GM19463 (cell line): ENCODE measurements around the gene GJE1.

Experiments
- ATAC-seq: cut with Tn5 transposase; IDR thresholded peaks from one replicate; pipeline ENCODE4 v1.9.1; 2021; ENCODE audit warnings: mild to moderate bottlenecking, moderate library complexity; ENCODE audit not compliant: unreplicated experiment

Gene GJE1

DNA sequence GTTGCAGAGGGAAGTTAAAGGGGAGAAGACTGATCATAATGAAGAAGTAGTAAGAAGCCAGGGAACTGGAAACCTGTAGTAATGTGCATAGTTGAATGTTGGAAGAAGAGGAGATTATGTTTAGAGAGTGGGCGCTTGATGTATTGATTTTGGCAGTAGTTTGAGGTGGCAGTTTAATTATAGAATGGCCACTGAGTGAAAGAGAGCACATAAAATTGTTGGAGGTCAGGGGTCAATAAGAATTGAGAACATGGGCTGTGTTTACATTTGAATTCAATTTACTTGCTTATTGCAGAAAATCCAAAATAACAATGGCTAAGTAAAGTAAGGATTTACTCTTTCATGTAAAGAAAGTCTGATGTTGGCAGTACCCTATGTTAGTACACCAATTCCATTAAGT lies 30.1 kb downstream of the GJE1 start:
- ATAC-seq, result no peak

DNA sequence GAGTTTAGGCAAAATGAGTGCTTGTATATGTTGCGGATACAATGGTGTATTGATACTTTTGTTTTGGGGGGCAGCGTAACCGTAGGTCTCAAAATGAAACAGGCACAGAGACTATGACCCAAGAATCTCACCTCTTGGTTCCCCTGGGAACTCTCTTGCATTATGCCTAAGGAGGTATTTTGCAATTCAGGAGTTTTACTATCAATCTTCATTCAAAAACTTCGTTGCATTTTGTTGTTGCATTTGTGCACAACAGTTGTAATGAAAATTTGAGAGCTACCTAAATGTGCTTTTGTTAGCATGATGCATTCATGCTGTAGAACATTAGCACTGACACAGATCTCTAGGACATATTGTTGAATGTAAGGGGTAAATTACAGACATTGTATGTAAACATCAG lies 32.5 kb downstream of the GJE1 start:
- ATAC-seq, result no peak

GRCh38 chr6:142167071-142167470 lies 34.3 kb downstream of the GJE1 start:
- ATAC-seq, result no peak

GRCh38 chr6:142167486-142167885 lies 34.8 kb downstream of the GJE1 start:
- no peak for ATAC-seq

DNA sequence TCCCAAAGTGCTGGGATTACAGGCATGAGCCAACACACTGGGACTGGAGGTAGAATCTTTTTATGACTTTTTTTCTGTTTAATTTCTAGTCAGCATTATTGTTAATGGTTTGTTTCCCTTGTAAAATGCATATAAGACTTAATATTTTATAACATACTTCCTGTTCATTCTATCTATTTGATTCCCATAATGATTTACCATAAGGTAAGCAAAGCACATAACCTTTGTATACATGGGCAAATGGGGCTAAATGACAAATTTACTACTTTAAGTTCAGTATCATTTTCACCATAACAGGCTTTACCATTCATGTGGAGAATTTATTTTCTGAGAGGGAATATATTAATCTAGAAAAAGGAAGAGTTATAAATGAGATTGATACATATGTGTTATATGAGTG lies 38.6 kb downstream of the GJE1 start:
- no peak for ATAC-seq

DNA sequence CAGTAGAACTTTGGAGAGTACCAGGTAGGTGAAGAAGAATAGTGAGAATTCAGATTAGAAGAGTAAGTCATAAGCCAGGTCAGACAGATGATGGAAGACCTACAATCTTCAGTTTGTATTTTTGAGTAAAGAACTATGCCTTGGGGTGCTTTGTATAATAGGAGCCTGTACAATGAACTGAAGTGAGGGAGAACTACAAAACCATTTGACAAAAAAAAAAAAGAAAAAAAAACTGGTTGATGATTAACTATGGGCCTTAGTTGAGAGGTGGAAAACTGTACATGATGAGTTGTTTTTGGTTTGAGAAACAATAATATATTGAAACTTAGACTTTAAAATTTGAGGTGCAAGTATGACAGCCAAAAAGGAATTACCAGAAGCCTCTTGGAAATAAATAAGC lies 40.0 kb downstream of the GJE1 start:
- ATAC-seq, result no peak

- no peak for ATAC-seq
Measured at GRCh38 chr6:142173980-142174379, 41.3 kb downstream of the GJE1 start.

GRCh38 chr6:142174703-142175102 lies 42.0 kb downstream of the GJE1 start:
- no peak for ATAC-seq

DNA sequence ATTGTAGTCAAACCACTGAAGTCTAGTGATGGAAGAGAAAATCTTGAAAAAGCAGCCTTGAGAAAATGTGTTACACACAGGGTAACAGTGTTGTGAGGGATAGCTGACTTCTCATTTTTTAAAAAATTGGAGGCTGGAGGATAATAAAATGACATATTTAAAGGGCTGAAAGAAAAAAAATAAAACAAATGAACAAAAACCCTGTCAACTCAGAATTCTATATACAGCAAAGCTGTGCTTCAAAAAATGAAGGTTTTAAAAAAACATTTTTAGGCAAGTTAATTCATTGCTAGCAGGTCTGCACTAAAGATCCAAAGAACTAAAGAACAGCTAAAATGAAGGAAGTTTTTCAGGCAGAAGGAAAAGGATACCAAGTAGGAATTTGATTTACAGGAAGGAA lies 45.4 kb downstream of the GJE1 start:
- no peak for ATAC-seq

- no peak for ATAC-seq
Measured at GRCh38 chr6:142182004-142182403, 49.3 kb downstream of the GJE1 start.

GRCh38 chr6:142183351-142183750 lies 50.6 kb downstream of the GJE1 start:
- no peak for ATAC-seq

DNA sequence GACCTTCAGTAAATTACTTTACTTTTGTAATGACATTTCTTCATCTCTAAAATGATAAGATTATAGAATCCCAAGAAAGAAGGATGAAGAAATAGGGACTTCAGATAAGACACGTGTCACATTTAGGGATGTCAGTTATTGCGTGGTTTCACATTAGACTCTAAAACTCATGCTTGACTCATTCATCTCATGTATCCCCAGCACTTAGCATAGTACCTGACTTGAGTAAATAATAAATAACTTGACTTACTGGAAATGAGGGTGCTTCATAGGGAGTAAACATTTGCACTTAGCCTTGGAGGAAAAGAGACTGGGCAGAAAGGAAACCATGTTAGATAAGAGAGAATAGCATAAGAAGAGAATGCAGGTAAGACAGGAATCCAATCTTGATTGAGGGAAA lies 51.6 kb downstream of the GJE1 start:
- no peak for ATAC-seq
